ENCODE results near the gene C1orf141.

DNA sequence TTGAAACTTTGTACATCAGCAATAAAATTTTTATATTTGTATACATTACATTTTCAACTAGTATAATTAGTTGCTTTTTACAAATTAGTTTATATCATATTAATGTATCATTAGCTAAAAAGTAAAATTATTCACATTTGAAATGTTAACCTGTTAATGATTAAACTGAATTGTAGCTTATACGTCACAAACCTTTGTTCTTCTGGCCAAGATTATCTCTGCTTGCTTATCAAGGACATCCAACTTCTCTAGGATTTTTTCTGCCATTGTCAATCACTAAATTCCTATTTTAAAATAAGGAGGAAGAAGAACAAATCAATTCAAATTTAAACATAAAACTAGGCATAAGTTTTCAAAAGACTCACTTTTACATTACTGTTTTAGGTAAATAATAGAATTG is 7.8 kb downstream of the C1orf141 start:
- TF ChIP-seq, protein P1, sequence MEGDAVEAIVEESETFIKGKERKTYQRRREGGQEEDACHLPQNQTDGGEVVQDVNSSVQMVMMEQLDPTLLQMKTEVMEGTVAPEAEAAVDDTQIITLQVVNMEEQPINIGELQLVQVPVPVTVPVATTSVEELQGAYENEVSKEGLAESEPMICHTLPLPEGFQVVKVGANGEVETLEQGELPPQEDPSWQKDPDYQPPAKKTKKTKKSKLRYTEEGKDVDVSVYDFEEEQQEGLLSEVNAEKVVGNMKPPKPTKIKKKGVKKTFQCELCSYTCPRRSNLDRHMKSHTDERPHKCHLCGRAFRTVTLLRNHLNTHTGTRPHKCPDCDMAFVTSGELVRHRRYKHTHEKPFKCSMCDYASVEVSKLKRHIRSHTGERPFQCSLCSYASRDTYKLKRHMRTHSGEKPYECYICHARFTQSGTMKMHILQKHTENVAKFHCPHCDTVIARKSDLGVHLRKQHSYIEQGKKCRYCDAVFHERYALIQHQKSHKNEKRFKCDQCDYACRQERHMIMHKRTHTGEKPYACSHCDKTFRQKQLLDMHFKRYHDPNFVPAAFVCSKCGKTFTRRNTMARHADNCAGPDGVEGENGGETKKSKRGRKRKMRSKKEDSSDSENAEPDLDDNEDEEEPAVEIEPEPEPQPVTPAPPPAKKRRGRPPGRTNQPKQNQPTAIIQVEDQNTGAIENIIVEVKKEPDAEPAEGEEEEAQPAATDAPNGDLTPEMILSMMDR (IDR thresholded peaks at IDR 0.05; ENCODE audit: low read length), result no peak
- no peak for TF ChIP-seq EZH2 (IDR thresholded peaks at IDR 0.05; ENCODE audit: borderline replicate concordance, low read length)
